Fibroblast of the aortic adventitia (primary cell): ENCODE data around the gene VANGL2. TPM values are rescaled to one million over a fixed set of nuclear protein-coding genes. Genes with fewer than 3 reads are reported as not detected.

Source experiments
- DNase-seq: peaks from one replicate; pipeline ENCODE4 v3.0.0-alpha.2; 2010; ENCODE audit warnings: low read depth
- H3K4me3 ChIP-seq: 2 replicates; pipeline ENCODE4 v1.5.1; 2011; ENCODE audit warnings: low read depth, mild to moderate bottlenecking, control low read depth, low read length, moderate library complexity
- CTCF ChIP-seq: IDR thresholded peaks from 2 replicates; pipeline ENCODE4 v1.5.1; 2011; ENCODE audit warnings: mild to moderate bottlenecking, low read length, control low read depth, inconsistent platforms; ENCODE audit not compliant: insufficient read depth
- total RNA-seq: library from RNA; depleted of rRNA; stranded (reverse); fragments of >200 nt; gene quantifications from 2 replicates; pipeline ENCODE4 v1.2.3, GENCODE V29; 2012; ENCODE audit warnings: low replicate concordance

The VANGL2 gene
- total RNA-seq, 1 donor = not detected

GRCh38 chr1:160455153-160455517 is 54.8 kb downstream of the VANGL2 start:
- H3K4me3 ChIP-seq = no peak overlapping the region
- DNase-seq = no peak
- no peak for TF ChIP-seq CTCF

GRCh38 chr1:160459056-160459455 is 58.7 kb downstream of the VANGL2 start:
- no peak for DNase-seq
- no peak for TF ChIP-seq CTCF

GRCh38 chr1:160459687-160460086 is 59.3 kb downstream of the VANGL2 start:
- DNase-seq = no peak
- no peak for TF ChIP-seq CTCF
- H3K4me3 ChIP-seq = no peak overlapping the region

More at GRCh38 chr1:160459056-160459455, 58.7 kb downstream of the VANGL2 start:
- H3K4me3 ChIP-seq = no peak overlapping the region

- no peak for DNase-seq
- H3K4me3 ChIP-seq = no peak overlapping the region
- TF ChIP-seq CTCF = no peak
Observed at GRCh38 chr1:160460214-160460642, 59.9 kb downstream of the VANGL2 start.

GRCh38 chr1:160460683-160461287 is 60.4 kb downstream of the VANGL2 start:
- H3K4me3 ChIP-seq = no peak overlapping the region
- no peak for DNase-seq
- no peak for TF ChIP-seq CTCF

- no peak overlapping the region for H3K4me3 ChIP-seq
- DNase-seq = no peak
- no peak for TF ChIP-seq CTCF
Observed at GRCh38 chr1:160465123-160465522, 64.8 kb downstream of the VANGL2 start.

- no peak for TF ChIP-seq CTCF
- DNase-seq = no peak
- H3K4me3 ChIP-seq = no peak overlapping the region
Observed at GRCh38 chr1:160466961-160467360, 66.6 kb downstream of the VANGL2 start.
